Effector CD8-positive, alpha-beta T cell (primary cell): ENCODE measurements around the gene ANO2.

Experiments used
- DNase-seq: peaks from one replicate; lab custom pipeline; 2025; lab: John Stamatoyannopoulos, UW

The ANO2 gene

GRCh38 chr12:5623411-5623810 lies 321.6 kb downstream of the ANO2 start:
- no peak for DNase-seq

- DNase-seq = no peak
Observed at GRCh38 chr12:5622280-5622679, 322.8 kb downstream of the ANO2 start.

GRCh38 chr12:5621329-5621728 lies 323.7 kb downstream of the ANO2 start:
- DNase-seq = no peak

- DNase-seq = no peak
Observed at GRCh38 chr12:5620896-5621295, 324.2 kb downstream of the ANO2 start.

GRCh38 chr12:5619628-5620027 lies 325.4 kb downstream of the ANO2 start:
- no peak for DNase-seq

- no peak for DNase-seq
Observed at GRCh38 chr12:5616854-5617253, 328.2 kb downstream of the ANO2 start.

- DNase-seq = no peak
Observed at GRCh38 chr12:5615760-5616159, 329.3 kb downstream of the ANO2 start.

DNA sequence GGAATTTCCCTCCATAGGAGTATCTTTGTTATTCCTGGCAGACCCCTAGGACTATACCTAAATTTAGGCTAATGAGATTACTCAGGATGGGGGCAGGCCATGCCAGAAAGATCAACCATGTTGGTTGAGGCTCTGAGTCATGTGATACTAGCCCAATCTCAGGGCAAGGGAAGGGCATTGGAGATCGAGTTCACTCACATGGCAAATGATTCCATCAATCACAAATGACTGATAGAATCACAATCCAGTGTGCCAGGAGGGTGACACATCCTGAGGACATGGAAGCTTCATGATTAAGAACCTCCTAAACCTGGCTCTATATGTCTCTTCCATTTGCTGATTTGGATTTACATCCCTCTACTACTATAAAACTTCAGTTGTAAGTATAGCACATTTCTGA lies 330.8 kb downstream of the ANO2 start:
- DNase-seq = no peak

GRCh38 chr12:5612556-5613410 lies 332.3 kb downstream of the ANO2 start:
- no peak for DNase-seq

- DNase-seq = no peak
Observed at GRCh38 chr12:5611162-5611561, 333.9 kb downstream of the ANO2 start.

DNA sequence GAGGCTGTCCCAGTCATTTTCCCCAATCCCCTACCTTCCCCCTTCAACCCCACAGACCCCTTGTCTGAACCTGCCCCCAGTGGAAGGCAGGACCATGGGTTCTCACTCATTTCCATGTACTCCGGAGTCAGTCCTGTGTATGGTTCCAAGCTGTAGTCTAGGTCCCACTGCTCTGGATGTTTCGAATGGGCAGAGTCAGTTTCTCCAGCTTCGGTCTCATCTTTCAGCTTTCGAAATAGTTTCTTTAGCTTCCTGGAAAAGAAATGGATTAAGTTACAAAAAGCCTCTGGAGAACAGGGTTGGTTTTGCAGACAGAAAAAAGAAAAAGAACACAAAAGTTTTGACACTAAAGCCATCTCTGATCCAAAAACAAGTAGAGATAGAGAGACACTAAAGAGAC lies 345.7 kb downstream of the ANO2 start:
- no peak for DNase-seq

DNA sequence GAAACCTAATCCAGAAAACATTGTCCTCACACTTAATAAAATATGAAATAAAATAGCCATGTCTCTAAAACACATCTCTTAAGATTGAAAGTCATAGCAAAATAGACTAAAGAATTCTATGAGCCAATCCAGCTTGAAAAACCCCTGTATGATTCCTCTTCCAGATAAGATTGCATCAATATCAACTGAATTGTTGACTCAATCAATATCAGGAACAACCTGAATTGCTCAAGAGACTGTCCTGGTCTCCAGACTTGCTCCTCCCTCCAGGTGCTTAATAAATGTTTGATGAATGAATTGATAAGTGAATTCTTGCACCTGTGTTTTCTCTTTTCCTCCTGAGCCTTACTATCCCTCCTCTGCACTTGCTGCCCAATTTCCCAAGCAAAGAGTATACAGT lies 351.1 kb downstream of the ANO2 start:
- DNase-seq = no peak

DNA sequence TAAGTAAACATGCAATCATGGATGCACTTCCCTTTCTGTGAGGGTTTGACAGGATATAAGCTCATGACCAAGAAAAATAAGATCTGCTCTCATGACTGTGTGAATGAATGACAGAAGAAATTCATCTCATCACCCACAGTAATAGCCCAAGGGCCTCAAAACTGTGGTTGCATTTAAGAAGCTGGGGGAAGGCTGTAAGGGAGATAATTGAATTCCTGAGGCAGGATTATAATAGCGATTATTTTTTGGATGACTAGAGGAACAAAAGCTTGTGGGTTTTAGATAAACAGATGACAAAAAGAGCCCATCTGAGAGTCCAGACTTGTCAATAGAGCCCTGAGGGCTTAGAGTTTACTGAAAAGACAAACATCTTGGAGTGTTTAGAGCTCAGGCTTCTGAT lies 352.0 kb downstream of the ANO2 start:
- no peak for DNase-seq

- DNase-seq = no peak
Observed at GRCh38 chr12:5592310-5592709, 352.7 kb downstream of the ANO2 start.

DNA sequence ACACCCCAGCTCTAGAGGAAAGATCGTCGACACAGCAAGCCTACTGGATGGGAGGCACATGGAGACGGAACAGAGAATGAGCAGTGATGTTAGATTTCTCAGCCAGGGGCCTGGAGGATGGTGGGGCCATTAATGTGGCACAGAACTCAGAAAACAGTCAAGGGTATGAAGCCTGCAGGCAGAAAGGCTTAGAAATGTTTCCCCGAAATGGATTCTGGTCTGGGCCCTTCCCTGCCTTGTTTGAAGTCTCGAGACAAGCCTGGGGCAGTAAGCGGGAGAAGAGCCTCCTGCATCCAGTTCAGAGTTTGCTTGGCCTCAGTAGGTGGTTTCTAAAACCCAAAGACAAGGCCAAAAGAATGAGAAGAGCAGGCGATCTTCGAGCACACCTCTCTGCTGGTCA lies 354.7 kb downstream of the ANO2 start:
- DNase-seq = no peak

- no peak for DNase-seq
Observed at GRCh38 chr12:5589054-5589453, 356.0 kb downstream of the ANO2 start.

DNA sequence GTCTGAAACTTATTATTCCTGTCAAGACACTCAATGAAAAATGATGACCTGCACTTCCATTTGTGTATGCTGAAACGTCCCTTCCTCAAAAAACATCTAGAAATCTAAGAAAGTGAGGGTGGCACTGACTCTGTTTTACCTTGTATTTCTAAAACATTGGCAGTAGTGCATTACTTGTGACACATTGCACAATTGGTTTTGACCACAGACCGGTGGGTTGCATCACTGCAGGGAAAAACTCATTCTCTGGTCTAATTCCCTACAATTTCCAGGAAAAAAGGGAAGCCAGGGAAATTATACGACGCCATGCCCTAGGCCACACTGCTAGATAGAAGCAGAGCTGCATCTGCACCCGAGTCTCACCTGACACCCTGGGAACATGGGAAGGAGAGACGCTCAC lies 356.5 kb downstream of the ANO2 start:
- no peak for DNase-seq

GRCh38 chr12:5588176-5588575 lies 356.9 kb downstream of the ANO2 start:
- DNase-seq = no peak

- no peak for DNase-seq
Observed at GRCh38 chr12:5587711-5588121, 357.3 kb downstream of the ANO2 start.

DNA sequence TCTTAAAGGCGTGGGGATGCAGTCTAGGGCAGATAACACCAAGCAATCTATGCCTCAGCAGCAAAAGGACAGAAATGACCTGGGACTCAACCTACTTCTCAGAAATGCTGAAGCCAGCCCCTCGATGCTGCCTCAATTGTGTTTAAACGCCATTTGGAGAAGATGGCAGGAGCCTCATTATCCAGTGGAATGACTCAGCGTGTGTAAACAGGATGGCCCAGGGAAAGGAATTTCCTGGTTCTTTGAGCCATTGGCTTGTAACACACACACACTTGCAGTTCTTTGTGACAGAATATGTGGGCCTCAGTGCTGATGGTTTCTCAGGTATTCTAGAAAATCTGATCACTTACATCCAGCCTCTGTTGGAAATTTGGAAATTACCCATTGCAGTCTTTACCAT lies 358.9 kb downstream of the ANO2 start:
- no peak for DNase-seq

- no peak for DNase-seq
Observed at GRCh38 chr12:5585178-5585577, 359.9 kb downstream of the ANO2 start.

DNA sequence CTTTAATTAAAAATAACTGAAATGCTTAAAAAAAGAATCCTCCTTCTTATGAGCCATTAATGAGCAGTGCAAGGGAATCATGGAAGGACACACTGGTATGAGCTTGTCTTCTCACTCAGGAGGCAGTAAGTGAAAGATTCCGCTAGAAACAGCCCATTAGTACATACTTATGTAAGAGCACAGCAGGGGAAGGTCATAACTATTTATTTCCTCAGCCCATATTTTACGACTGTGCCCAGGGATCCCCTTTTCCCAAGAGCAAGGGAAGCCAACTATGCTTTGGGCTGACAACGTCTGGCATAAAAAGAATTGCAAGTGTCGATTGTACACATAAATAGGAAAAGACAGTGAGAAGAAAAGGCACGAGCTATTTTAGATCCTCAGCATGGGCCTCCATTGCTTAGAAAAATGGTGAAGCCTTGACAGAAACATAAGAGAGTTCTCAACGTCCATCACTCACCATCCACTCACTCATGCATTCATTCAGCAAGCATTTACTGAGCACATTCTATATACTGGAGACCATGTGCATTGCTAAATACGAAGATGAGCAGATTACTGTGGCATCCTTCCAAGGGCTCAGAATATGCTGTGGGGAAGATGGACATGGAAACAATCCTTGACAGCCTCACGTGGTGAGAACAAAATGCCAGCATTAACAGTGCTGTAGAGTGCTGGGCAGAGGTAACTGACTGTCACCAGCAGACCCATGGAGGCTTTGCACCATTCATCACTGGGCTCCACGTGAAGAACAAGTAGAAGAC lies 360.5 kb downstream of the ANO2 start:
- no peak for DNase-seq

- no peak for DNase-seq
Observed at GRCh38 chr12:5582541-5582940, 362.5 kb downstream of the ANO2 start.
